WTC11 (cell line): ENCODE data around the gene ILF3. TPM values are rescaled to one million over a fixed set of nuclear protein-coding genes. Genes with fewer than 3 reads are reported as not detected.

Experiments
- ATAC-seq: fragments of 200-7000 bp; cut with Tn5 transposase; 2 replicates; pipeline ENCODE4 v1.10.0; 2021; ENCODE audit warnings: mild to moderate bottlenecking, moderate library complexity
- CTCF ChIA-PET: fragments of 300-600 bp; sonication (Branson Sonifier 250); formaldehyde crosslinking; loops from one replicate; lab custom pipeline; 2021; ENCODE audit warnings: antibody characterized with exemption; lab: Charles Lee
- POLR2A ChIA-PET: fragments of 350-600 bp; sonication (Branson Sonifier 250); formaldehyde crosslinking; loops from one replicate; lab custom pipeline; 2021; ENCODE audit warnings: antibody characterized with exemption; lab: Charles Lee
- DNase-seq: peaks from one replicate; pipeline ENCODE4 v3.0.0; 2021; ENCODE audit warnings: low spot score
- H3K27ac Mint-ChIP-seq: 2 replicates; pipeline ENCODE4 v1.8.0; 2021; ENCODE audit warnings: mixed read lengths
- H3K27me3 Mint-ChIP-seq: 2 replicates; pipeline ENCODE4 v1.8.0; 2021; ENCODE audit warnings: low read depth, mild to moderate bottlenecking, moderate library complexity, mixed read lengths
- H3K36me3 Mint-ChIP-seq: 2 replicates; pipeline ENCODE4 v1.8.0; 2021; ENCODE audit warnings: mixed read lengths
- H3K4me1 Mint-ChIP-seq: 2 replicates; pipeline ENCODE4 v1.8.0; 2022; ENCODE audit warnings: mixed read lengths
- H3K4me3 Mint-ChIP-seq: 2 replicates; pipeline ENCODE4 v1.8.0; 2021; ENCODE audit warnings: mild to moderate bottlenecking, moderate library complexity, mixed read lengths
- H3K9me3 Mint-ChIP-seq: 2 replicates; pipeline ENCODE4 v1.8.0; 2021; ENCODE audit warnings: mixed read lengths
- CREB1 ChIP-seq: sonication (generic); formaldehyde crosslinking; IDR thresholded peaks from 2 replicates; pipeline ENCODE4 v1.8.0; 2023; ENCODE audit warnings: mild to moderate bottlenecking, missing genetic modification reagents
- EMX1 ChIP-seq: fragments of 250-450 bp; sonication (Bioruptor Pico); IDR thresholded peaks from 2 replicates; pipeline ENCODE4 v1.8.0; 2021; ENCODE audit warnings: mild to moderate bottlenecking
- ESRRA ChIP-seq: sonication (generic); formaldehyde crosslinking; IDR thresholded peaks from 2 replicates; pipeline ENCODE4 v1.8.1; 2022; ENCODE audit warnings: mild to moderate bottlenecking, missing genetic modification reagents, borderline replicate concordance
- ETV6 ChIP-seq: sonication (generic); formaldehyde crosslinking; IDR thresholded peaks from 2 replicates; pipeline ENCODE4 v1.8.1; 2022; ENCODE audit warnings: mild to moderate bottlenecking, missing genetic modification reagents
- GTF2I ChIP-seq: fragments of 250-450 bp; sonication (Bioruptor Pico); conservative IDR thresholded peaks from 2 replicates; pipeline ENCODE4 v1.4.0; 2021; ENCODE audit warnings: mild to moderate bottlenecking
- HMGA2 ChIP-seq: fragments of 250-450 bp; sonication (Bioruptor Pico); IDR thresholded peaks from 2 replicates; pipeline ENCODE4 v1.4.0; 2021; ENCODE audit warnings: mild to moderate bottlenecking, moderate library complexity
- KAT7 ChIP-seq: sonication (generic); formaldehyde crosslinking; IDR thresholded peaks from 2 replicates; pipeline ENCODE4 v1.8.1; 2023; ENCODE audit warnings: missing genetic modification reagents, mild to moderate bottlenecking, borderline replicate concordance
- MYBL2 ChIP-seq: sonication (generic); formaldehyde crosslinking; IDR thresholded peaks from 2 replicates; pipeline ENCODE4 v1.8.1; 2023; ENCODE audit warnings: mild to moderate bottlenecking, moderate library complexity, missing genetic modification reagents
- NR3C1 ChIP-seq: sonication (generic); formaldehyde crosslinking; conservative IDR thresholded peaks from 2 replicates; pipeline ENCODE4 v1.8.1; 2023; ENCODE audit warnings: low read depth, mild to moderate bottlenecking, missing genetic modification reagents
- OVOL2 ChIP-seq: fragments of 250-450 bp; sonication (Bioruptor Pico); IDR thresholded peaks from 2 replicates; pipeline ENCODE4 v1.9.0; 2021; ENCODE audit warnings: mild to moderate bottlenecking, borderline replicate concordance
- PRRX2 ChIP-seq: fragments of 250-450 bp; sonication (Bioruptor Pico); IDR thresholded peaks from 2 replicates; pipeline ENCODE4 v1.8.0; 2021; ENCODE audit warnings: mild to moderate bottlenecking
- SMAD3 ChIP-seq: sonication (generic); formaldehyde crosslinking; IDR thresholded peaks from 2 replicates; pipeline ENCODE4 v1.8.0; 2022; ENCODE audit warnings: missing genetic modification reagents, mild to moderate bottlenecking, borderline replicate concordance
- SOX15 ChIP-seq: fragments of 250-450 bp; sonication (Bioruptor Pico); IDR thresholded peaks from 2 replicates; pipeline ENCODE4 v1.9.0; 2021; ENCODE audit warnings: mild to moderate bottlenecking
- SP1 ChIP-seq: sonication (generic); formaldehyde crosslinking; conservative IDR thresholded peaks from 2 replicates; pipeline ENCODE4 v1.8.1; 2022; ENCODE audit warnings: missing genetic modification reagents
- TCF7 ChIP-seq: sonication (generic); formaldehyde crosslinking; IDR thresholded peaks from 2 replicates; pipeline ENCODE4 v1.8.0; 2022; ENCODE audit warnings: mild to moderate bottlenecking, low read depth, missing genetic modification reagents, moderate library complexity
- ZNF121 ChIP-seq: sonication (generic); formaldehyde crosslinking; IDR thresholded peaks from 2 replicates; pipeline ENCODE4 v1.8.0; 2023; ENCODE audit warnings: missing genetic modification reagents
- ZNF263 ChIP-seq: sonication (generic); formaldehyde crosslinking; IDR thresholded peaks from 2 replicates; pipeline ENCODE4 v1.8.1; 2022; ENCODE audit warnings: low read depth, mild to moderate bottlenecking, moderate library complexity, missing genetic modification reagents
- ZNF317 ChIP-seq: sonication (generic); formaldehyde crosslinking; IDR thresholded peaks from 2 replicates; pipeline ENCODE4 v1.8.1; 2023; ENCODE audit warnings: low read depth, mild to moderate bottlenecking, moderate library complexity, missing genetic modification reagents, borderline replicate concordance
- ZNF423 ChIP-seq: fragments of 250-450 bp; sonication (Bioruptor Pico); IDR thresholded peaks from 2 replicates; pipeline ENCODE4 v2.1.2; 2022; ENCODE audit warnings: mild to moderate bottlenecking, moderate library complexity
- total RNA-seq: library from RNA; stranded (reverse); gene quantifications from 3 replicates; pipeline ENCODE4 v1.2.3, GENCODE V29; 2021
- TF ChIP-seq, protein P1 (sequence below): sonication (generic); formaldehyde crosslinking; IDR thresholded peaks from 2 replicates; pipeline ENCODE4 v1.8.0; 2022; ENCODE audit warnings: mild to moderate bottlenecking, missing genetic modification reagents
- TF ChIP-seq, protein P2 (sequence below): sonication (generic); formaldehyde crosslinking; IDR thresholded peaks from 2 replicates; pipeline ENCODE4 v1.8.1; 2022; ENCODE audit warnings: low read depth, mild to moderate bottlenecking, moderate library complexity, missing genetic modification reagents, borderline replicate concordance
- TF ChIP-seq, protein P3 (sequence below): sonication (generic); formaldehyde crosslinking; IDR thresholded peaks from 2 replicates; pipeline ENCODE4 v1.8.1; 2022; ENCODE audit warnings: low read depth, missing genetic modification reagents, borderline replicate concordance

ILF3 gene
- total RNA-seq, 1 experiment from 2014 or later, result 659 TPM

DNA sequence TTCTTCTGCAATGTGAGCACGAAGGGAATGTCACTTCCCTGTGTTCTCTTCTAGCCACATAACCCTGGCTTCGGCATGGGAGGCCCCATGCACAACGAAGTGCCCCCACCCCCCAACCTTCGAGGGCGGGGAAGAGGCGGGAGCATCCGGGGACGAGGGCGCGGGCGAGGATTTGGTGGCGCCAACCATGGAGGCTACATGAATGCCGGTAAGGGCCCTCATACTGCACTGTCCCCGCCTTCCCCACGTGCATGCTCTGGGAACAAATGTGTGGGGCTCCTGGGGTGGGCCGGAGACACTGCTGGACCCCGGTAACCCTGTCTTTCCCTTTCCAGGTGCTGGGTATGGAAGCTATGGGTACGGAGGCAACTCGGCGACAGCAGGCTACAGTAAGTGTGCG is 29.4 kb downstream of the ILF3 start:
- Mint-ChIP-seq H3K27me3 (no peaks in the 10 kb centered on the region), H3K9me3 (no peaks in the 10 kb centered on the region), H3K4me1 (no peaks in the 10 kb centered on the region), H3K27ac (no peak overlapping the region), H3K36me3 (peaks cover 87% of the 10 kb centered on the region), H3K4me3 (no peak overlapping the region)
- ATAC-seq, result no peak
- TF ChIP-seq TCF7 (no peak), EMX1 (CRISPR knock-in tag) (no peak), SMAD3 (CRISPR knock-in tag) (no peak), ZNF121 (CRISPR knock-in tag) (no peak)
- TF ChIP-seq, protein P1, sequence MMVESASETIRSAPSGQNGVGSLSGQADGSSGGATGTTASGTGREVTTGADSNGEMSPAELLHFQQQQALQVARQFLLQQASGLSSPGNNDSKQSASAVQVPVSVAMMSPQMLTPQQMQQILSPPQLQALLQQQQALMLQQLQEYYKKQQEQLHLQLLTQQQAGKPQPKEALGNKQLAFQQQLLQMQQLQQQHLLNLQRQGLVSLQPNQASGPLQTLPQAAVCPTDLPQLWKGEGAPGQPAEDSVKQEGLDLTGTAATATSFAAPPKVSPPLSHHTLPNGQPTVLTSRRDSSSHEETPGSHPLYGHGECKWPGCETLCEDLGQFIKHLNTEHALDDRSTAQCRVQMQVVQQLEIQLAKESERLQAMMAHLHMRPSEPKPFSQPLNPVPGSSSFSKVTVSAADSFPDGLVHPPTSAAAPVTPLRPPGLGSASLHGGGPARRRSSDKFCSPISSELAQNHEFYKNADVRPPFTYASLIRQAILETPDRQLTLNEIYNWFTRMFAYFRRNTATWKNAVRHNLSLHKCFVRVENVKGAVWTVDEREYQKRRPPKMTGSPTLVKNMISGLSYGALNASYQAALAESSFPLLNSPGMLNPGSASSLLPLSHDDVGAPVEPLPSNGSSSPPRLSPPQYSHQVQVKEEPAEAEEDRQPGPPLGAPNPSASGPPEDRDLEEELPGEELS (CRISPR knock-in tag), result no peak
- ChIA-PET CTCF (interaction anchor here (0.9 to 1.9 kb wide), 4 partner anchors 9 to 102 kb away, joined by 3 to 8 read pairs (median 8); no protein-coding TSS in a partner anchor), POLR2A (interaction anchor here (0.9 kb wide), 1 partner anchor 22 kb away, joined by 3 read pairs; no protein-coding TSS in a partner anchor)
- no peak for DNase-seq

DNA sequence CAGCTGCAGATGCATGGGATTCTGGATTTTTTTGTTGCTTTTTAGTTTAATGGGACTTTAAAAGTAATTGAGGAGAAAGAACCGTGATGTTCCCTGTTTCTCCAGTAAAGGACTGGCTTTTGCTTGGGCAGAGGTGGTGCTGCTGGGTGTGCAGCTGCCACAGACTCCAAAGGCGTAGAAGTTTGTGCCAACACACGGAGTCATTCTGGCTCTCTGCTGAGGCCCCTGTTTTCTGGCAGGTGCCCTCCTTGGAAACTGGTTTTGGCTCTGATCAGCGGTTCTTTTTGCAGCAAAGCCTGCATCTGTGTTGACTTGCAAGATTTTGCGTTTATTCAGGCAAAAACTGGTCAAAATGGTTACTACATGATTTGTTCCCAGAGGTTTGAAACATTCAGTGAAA is 31.1 kb downstream of the ILF3 start:
- no peak for DNase-seq
- Mint-ChIP-seq H3K9me3 (no peaks in the 10 kb centered on the region), H3K36me3 (peaks cover 85% of the 10 kb centered on the region), H3K4me3 (no peak overlapping the region), H3K27me3 (no peaks in the 10 kb centered on the region), H3K27ac (no peak overlapping the region), H3K4me1 (no peaks in the 10 kb centered on the region)
- CTCF ChIA-PET, result no interaction called here
- POLR2A ChIA-PET, result no interaction called here
- TF ChIP-seq ZNF423 (no peak), ETV6 (no peak), KAT7 (CRISPR knock-in tag) (no peak), ZNF317 (CRISPR knock-in tag) (no peak), PRRX2 (CRISPR knock-in tag) (no peak), NR3C1 (CRISPR knock-in tag) (no peak), SP1 (CRISPR knock-in tag) (no peak), EMX1 (CRISPR knock-in tag) (no peak), MYBL2 (CRISPR knock-in tag) (no peak), SOX15 (CRISPR knock-in tag) (no peak), GTF2I (no peak), OVOL2 (CRISPR knock-in tag) (no peak), ZNF121 (CRISPR knock-in tag) (no peak), CREB1 (CRISPR knock-in tag) (no peak), ESRRA (no peak), ZNF263 (CRISPR knock-in tag) (no peak), HMGA2 (CRISPR knock-in tag) (no peak)
- TF ChIP-seq, protein P2, sequence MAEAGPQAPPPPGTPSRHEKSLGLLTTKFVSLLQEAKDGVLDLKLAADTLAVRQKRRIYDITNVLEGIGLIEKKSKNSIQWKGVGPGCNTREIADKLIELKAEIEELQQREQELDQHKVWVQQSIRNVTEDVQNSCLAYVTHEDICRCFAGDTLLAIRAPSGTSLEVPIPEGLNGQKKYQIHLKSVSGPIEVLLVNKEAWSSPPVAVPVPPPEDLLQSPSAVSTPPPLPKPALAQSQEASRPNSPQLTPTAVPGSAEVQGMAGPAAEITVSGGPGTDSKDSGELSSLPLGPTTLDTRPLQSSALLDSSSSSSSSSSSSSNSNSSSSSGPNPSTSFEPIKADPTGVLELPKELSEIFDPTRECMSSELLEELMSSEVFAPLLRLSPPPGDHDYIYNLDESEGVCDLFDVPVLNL (CRISPR knock-in tag), result no peak
- TF ChIP-seq, protein P3, sequence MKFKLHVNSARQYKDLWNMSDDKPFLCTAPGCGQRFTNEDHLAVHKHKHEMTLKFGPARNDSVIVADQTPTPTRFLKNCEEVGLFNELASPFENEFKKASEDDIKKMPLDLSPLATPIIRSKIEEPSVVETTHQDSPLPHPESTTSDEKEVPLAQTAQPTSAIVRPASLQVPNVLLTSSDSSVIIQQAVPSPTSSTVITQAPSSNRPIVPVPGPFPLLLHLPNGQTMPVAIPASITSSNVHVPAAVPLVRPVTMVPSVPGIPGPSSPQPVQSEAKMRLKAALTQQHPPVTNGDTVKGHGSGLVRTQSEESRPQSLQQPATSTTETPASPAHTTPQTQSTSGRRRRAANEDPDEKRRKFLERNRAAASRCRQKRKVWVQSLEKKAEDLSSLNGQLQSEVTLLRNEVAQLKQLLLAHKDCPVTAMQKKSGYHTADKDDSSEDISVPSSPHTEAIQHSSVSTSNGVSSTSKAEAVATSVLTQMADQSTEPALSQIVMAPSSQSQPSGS (CRISPR knock-in tag), result no peak
- no peak for ATAC-seq
